Colonic mucosa (tissue), 4 donors: Measurements from ENCODE around the gene ANKRD34C. TPM values are rescaled to one million over a fixed set of nuclear protein-coding genes. Genes with fewer than 3 reads are reported as not detected.

Source experiments
- DNase-seq: peaks from one replicate; pipeline ENCODE4 v3.0.0-alpha.2; 2020
- H3K27ac ChIP-seq: fragments of 200-600 bp; one replicate; pipeline ENCODE4 v1.8.0; 2021
- H3K27me3 ChIP-seq: fragments of 200-600 bp; one replicate; pipeline ENCODE4 v1.8.0; 2021
- H3K36me3 ChIP-seq: fragments of 200-600 bp; one replicate; pipeline ENCODE4 v1.8.0; 2021
- H3K4me1 ChIP-seq: fragments of 200-600 bp; one replicate; pipeline ENCODE4 v1.8.0; 2021; ENCODE audit warnings: mild to moderate bottlenecking
- H3K4me3 ChIP-seq: fragments of 200-600 bp; one replicate; pipeline ENCODE4 v1.8.0; 2021
- H3K9ac ChIP-seq, 2 donors: one replicate each; pipeline ENCODE4 v1.7.0; 2013; ENCODE audit warnings: control low read depth in 2 of 2, low read depth in 2 of 2, low read length in 2 of 2
- H3K9me3 ChIP-seq: fragments of 200-600 bp; one replicate; pipeline ENCODE4 v1.8.0; 2021
- CTCF ChIP-seq: fragments of 200-600 bp; IDR thresholded peaks from one replicate; pipeline ENCODE4 v1.8.0; 2022; ENCODE audit warnings: antibody characterized with exemption, mild to moderate bottlenecking
- intact Hi-C: fragments of 100-400 bp; cut with DNase I; formaldehyde crosslinking; loops from one replicate; pipeline ENCODE4 v1.14.1; 2022
- total RNA-seq, 2 donors: library from RNA; stranded (reverse); fragmentation: NEBNext Ultra II Directional in 1 of 2; extraction: Animal tissue kit (Norgen Biotek cat#: 25700) in 1 of 2; gene quantifications; one replicate each; pipeline ENCODE4 v1.2.1, GENCODE V29; 2021
- donor health status: healthy.
- donor health status: DM: no; HTN: no; CAD: no.
- donor health status: DM: no; HTN: no; CAD: no.

Gene ANKRD34C
- total RNA-seq, 2 donors from 2014 or later: not detected

GRCh38 chr15:79299126-79299840 is 16.8 kb downstream of the ANKRD34C start:
- Histone ChIP-seq H3K9me3 (no peaks in the 10 kb centered on the region), H3K27ac (no peak overlapping the region), H3K4me1 (no peaks in the 10 kb centered on the region), H3K4me3 (no peak overlapping the region), H3K9ac (no peak overlapping the region), H3K36me3 (no peaks in the 10 kb centered on the region), H3K27me3 (no peaks in the 10 kb centered on the region)
- no peak for TF ChIP-seq CTCF
- intact Hi-C loops: no loop called here
- DNase-seq: no peak

GRCh38 chr15:79299841-79300235 is 17.3 kb downstream of the ANKRD34C start:
- intact Hi-C loops: no loop called here
- H3K36me3 ChIP-seq: no peaks in the 10 kb centered on the region
- no peak overlapping the region for H3K9ac ChIP-seq
- no peaks in the 10 kb centered on the region for H3K27me3 ChIP-seq
- no peak overlapping the region for H3K27ac ChIP-seq
- no peak for DNase-seq
- no peaks in the 10 kb centered on the region for H3K4me1 ChIP-seq
- no peaks in the 10 kb centered on the region for H3K9me3 ChIP-seq
- H3K4me3 ChIP-seq: no peak overlapping the region
- TF ChIP-seq CTCF: no peak

- H3K4me1 ChIP-seq: peaks cover 5% of the 10 kb centered on the region
- intact Hi-C loops: no loop called here
- no peak overlapping the region for H3K27ac ChIP-seq
- H3K4me3 ChIP-seq: no peak overlapping the region
- no peak for DNase-seq
- TF ChIP-seq CTCF: no peak
- H3K9ac ChIP-seq: no peak overlapping the region
- H3K9me3 ChIP-seq: no peaks in the 10 kb centered on the region
- no peaks in the 10 kb centered on the region for H3K36me3 ChIP-seq
- H3K27me3 ChIP-seq: no peaks in the 10 kb centered on the region
Observed at GRCh38 chr15:79307251-79307650, 24.7 kb downstream of the ANKRD34C start.

GRCh38 chr15:79308874-79309273 is 26.4 kb downstream of the ANKRD34C start:
- Histone ChIP-seq H3K4me3 (no peak overlapping the region), H3K27ac (no peak overlapping the region), H3K4me1 (peaks cover 7% of the 10 kb centered on the region), H3K27me3 (no peaks in the 10 kb centered on the region), H3K36me3 (peaks cover 2% of the 10 kb centered on the region), H3K9me3 (no peaks in the 10 kb centered on the region), H3K9ac (no peak overlapping the region)
- TF ChIP-seq CTCF: no peak
- DNase-seq: no peak
- intact Hi-C loops: no loop called here

GRCh38 chr15:79310612-79310984 is 28.1 kb downstream of the ANKRD34C start:
- peak overlapping the region; percentile 83 for H3K4me3 ChIP-seq
- H3K9me3 ChIP-seq: no peaks in the 10 kb centered on the region
- H3K9ac ChIP-seq: peak overlapping the region in 1 of 2 donors; percentile 5
- peaks cover 3% of the 10 kb centered on the region for H3K36me3 ChIP-seq
- peaks cover 7% of the 10 kb centered on the region for H3K4me1 ChIP-seq
- no peak for TF ChIP-seq CTCF
- no peak for DNase-seq
- no peaks in the 10 kb centered on the region for H3K27me3 ChIP-seq
- no peak overlapping the region for H3K27ac ChIP-seq
- intact Hi-C loops: no loop called here
